ENCODE measurements around the gene COL4A2. TPM values are rescaled to one million over a fixed set of nuclear protein-coding genes. Genes with fewer than 3 reads are reported as not detected.

COL4A2 gene
- total and polyA plus RNA-seq, 2 experiments from 2014 or later, result 146 to 455 TPM

DNA sequence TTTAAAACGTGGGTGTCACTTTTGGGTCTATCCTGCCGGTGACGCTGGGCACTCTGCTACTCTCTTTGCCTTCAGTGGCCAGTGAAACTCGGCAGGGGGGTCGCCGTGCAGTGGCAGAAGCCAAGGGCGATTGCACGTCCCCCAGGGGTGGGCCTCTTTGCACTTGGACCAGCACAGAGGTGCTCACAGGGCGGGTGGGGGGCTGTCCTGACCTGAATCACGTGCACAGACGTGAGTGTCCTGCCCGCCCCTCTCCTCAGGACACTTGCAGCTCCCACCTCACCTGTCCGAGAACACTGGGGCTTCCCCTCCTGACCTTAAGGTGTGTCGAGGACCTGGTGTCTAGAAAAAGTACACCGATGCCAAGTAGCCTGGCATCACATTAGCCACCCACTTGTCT, 16.3 kb upstream of the COL4A2 start:
- DNase-seq, result no peak
- Histone ChIP-seq H3K9me3 (ENCODE audit: low read depth) (no peaks in the 10 kb centered on the region), H3K27ac (no peak overlapping the region), H3K27me3 (replicated peaks; ENCODE audit: insufficient read depth) (no peaks in the 10 kb centered on the region), H3K4me2 (ENCODE audit: unreplicated experiment) (no peak overlapping the region), H2AFZ (no peak overlapping the region), H4K20me1 (ENCODE audit: insufficient read depth) (no peaks in the 10 kb centered on the region), H3K9me2 (ENCODE audit: insufficient read depth) (no peaks in the 10 kb centered on the region), H3K79me2 (ENCODE audit: insufficient read depth) (peaks cover 6% of the 10 kb centered on the region), H3K4me3 (no peak overlapping the region), H3F3A (ENCODE audit: insufficient read depth) (peaks cover 9% of the 10 kb centered on the region; the same call in 1 of the 2 replicates), H3K4me1 (ENCODE audit: insufficient read depth) (peaks cover 6% of the 10 kb centered on the region), H3K36me3 (ENCODE audit: low read depth) (no peaks in the 10 kb centered on the region), H3K9ac (no peak overlapping the region)
- in situ Hi-C loops (cut with MboI), result no loop called here
- 80 to 89% methylated on average over 10 to 15 of the region's 15 CpGs for WGBS, 2 experiments (ENCODE audit: low coverage in 1 of 2, low lambda C conversion rate in 2 of 2, missing lambda C conversion rate in 2 of 2)
- no peak for TF ChIP-seq EZH2 (IDR thresholded peaks at IDR 0.05; ENCODE audit: insufficient read depth, poor library complexity, severe bottlenecking)
- TF ChIP-seq EZH2phosphoT487 (IDR thresholded peaks at IDR 0.05; ENCODE audit: insufficient read depth, low read depth), result no peak

DNA sequence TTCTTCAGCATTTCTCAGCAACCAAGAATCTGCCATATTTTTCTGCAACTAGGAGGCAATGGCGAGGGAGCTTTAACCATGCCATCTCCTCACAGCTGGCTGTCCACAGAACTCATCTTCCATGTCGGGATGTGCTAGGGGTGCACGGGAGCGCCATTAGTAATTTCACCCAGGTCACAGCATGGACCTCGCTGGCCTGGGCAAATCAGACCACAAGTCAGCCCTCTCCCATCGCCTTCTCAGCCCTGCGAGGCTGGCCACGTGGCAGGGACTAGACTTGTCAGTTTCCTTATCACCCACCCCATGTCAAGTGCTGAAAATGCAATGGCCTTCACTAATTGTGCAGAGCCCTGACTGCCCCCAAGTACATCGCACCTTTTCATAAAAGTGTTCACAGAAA, 15.8 kb upstream of the COL4A2 start:
- in situ Hi-C loops (cut with MboI), result no loop called here
- Histone ChIP-seq H3K9ac (no peak overlapping the region), H3K4me2 (ENCODE audit: unreplicated experiment) (no peak overlapping the region), H3K36me3 (ENCODE audit: low read depth) (no peaks in the 10 kb centered on the region), H3K4me1 (ENCODE audit: insufficient read depth) (peaks cover 6% of the 10 kb centered on the region), H3K27me3 (replicated peaks; ENCODE audit: insufficient read depth) (no peaks in the 10 kb centered on the region), H3F3A (ENCODE audit: insufficient read depth) (peaks cover 9% of the 10 kb centered on the region; the same call in 1 of the 2 replicates), H2AFZ (no peak overlapping the region), H3K79me2 (ENCODE audit: insufficient read depth) (peaks cover 11% of the 10 kb centered on the region), H4K20me1 (ENCODE audit: insufficient read depth) (no peaks in the 10 kb centered on the region), H3K27ac (no peak overlapping the region), H3K9me3 (ENCODE audit: low read depth) (no peaks in the 10 kb centered on the region), H3K4me3 (no peak overlapping the region), H3K9me2 (ENCODE audit: insufficient read depth) (no peaks in the 10 kb centered on the region)
- WGBS, 2 experiments (ENCODE audit: low coverage in 1 of 2, low lambda C conversion rate in 2 of 2, missing lambda C conversion rate in 2 of 2), result 87 to 88% methylated on average over 9 of the region's 9 CpGs
- no peak for DNase-seq
- TF ChIP-seq EZH2phosphoT487 (IDR thresholded peaks at IDR 0.05; ENCODE audit: insufficient read depth, low read depth) (no peak), EZH2 (IDR thresholded peaks at IDR 0.05; ENCODE audit: insufficient read depth, poor library complexity, severe bottlenecking) (no peak)

DNA sequence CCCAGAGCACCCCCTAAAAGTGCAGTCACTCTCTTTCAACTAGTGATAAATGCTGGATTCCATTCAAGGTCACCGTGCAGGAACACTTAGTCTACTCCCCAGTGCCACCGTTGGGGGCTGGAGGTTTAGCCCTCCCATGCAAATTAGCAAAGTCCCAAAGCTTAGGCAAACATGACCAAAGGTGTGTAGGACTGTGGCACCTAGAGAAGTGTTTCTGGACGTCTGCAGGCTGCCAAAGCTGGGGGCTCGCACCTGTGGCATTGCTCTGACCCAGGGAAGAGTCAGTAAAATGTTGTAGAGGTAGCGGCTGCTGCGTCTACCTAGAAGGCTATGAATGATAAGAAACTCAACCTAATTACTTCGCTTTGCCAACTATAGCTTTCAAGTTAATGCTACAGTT, 14.0 kb upstream of the COL4A2 start:
- Histone ChIP-seq H3K4me2 (ENCODE audit: unreplicated experiment) (no peak overlapping the region), H3K9ac (no peak overlapping the region), H3K36me3 (ENCODE audit: low read depth) (no peaks in the 10 kb centered on the region), H3K27ac (no peak overlapping the region), H3K79me2 (ENCODE audit: insufficient read depth) (peaks cover 26% of the 10 kb centered on the region), H3F3A (ENCODE audit: insufficient read depth) (peaks cover 9% of the 10 kb centered on the region; the same call in 1 of the 2 replicates), H3K27me3 (replicated peaks; ENCODE audit: insufficient read depth) (no peaks in the 10 kb centered on the region), H4K20me1 (ENCODE audit: insufficient read depth) (no peaks in the 10 kb centered on the region), H3K9me3 (ENCODE audit: low read depth) (no peaks in the 10 kb centered on the region), H2AFZ (no peak overlapping the region), H3K9me2 (ENCODE audit: insufficient read depth) (no peaks in the 10 kb centered on the region), H3K4me3 (no peak overlapping the region), H3K4me1 (ENCODE audit: insufficient read depth) (peaks cover 6% of the 10 kb centered on the region)
- 83 to 84% methylated on average over 7 of the region's 7 CpGs for WGBS, 2 experiments (ENCODE audit: low coverage in 1 of 2, low lambda C conversion rate in 2 of 2, missing lambda C conversion rate in 2 of 2)
- in situ Hi-C loops (cut with MboI), result no loop called here
- DNase-seq, result no peak
- no peak for TF ChIP-seq EZH2 (IDR thresholded peaks at IDR 0.05; ENCODE audit: insufficient read depth, poor library complexity, severe bottlenecking)
- no peak for TF ChIP-seq EZH2phosphoT487 (IDR thresholded peaks at IDR 0.05; ENCODE audit: insufficient read depth, low read depth)

DNA sequence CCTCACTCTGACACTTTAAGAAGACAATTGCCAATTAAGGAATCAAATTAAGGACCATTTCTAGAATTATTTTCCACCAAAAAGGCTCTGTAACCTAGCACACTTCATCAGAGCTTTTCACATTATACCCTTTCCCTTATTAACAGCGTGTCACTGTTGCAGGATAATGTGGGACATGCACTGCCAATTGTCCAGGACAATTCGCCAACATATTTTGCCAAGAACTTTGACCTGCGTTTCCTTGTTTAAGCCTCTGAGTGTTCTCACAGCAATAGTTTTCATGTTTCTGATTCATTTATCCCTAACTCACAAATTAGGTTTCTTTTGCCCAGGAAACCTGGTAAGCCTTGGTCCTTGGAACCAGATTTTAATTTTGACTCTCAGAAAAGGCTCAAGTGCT, 13.4 kb upstream of the COL4A2 start:
- TF ChIP-seq EZH2 (IDR thresholded peaks at IDR 0.05; ENCODE audit: insufficient read depth, poor library complexity, severe bottlenecking), result no peak
- Histone ChIP-seq H3K4me3 (no peak overlapping the region), H3K4me1 (ENCODE audit: insufficient read depth) (peaks cover 6% of the 10 kb centered on the region), H3K27ac (no peak overlapping the region), H3K9ac (no peak overlapping the region), H3F3A (ENCODE audit: insufficient read depth) (peaks cover 9% of the 10 kb centered on the region; the same call in 1 of the 2 replicates), H3K9me3 (ENCODE audit: low read depth) (no peaks in the 10 kb centered on the region), H3K4me2 (ENCODE audit: unreplicated experiment) (no peak overlapping the region), H4K20me1 (ENCODE audit: insufficient read depth) (no peaks in the 10 kb centered on the region), H3K9me2 (ENCODE audit: insufficient read depth) (no peaks in the 10 kb centered on the region), H3K79me2 (ENCODE audit: insufficient read depth) (peaks cover 26% of the 10 kb centered on the region), H2AFZ (no peak overlapping the region), H3K27me3 (replicated peaks; ENCODE audit: insufficient read depth) (no peaks in the 10 kb centered on the region), H3K36me3 (ENCODE audit: low read depth) (no peaks in the 10 kb centered on the region)
- DNase-seq, result no peak
- in situ Hi-C loops (cut with MboI), result no loop called here
- 91 to 92% methylated on average over 3 of the region's 3 CpGs for WGBS, 2 experiments (ENCODE audit: low coverage in 1 of 2, low lambda C conversion rate in 2 of 2, missing lambda C conversion rate in 2 of 2)

GRCh38 chr13:110294146-110294545, 12.9 kb upstream of the COL4A2 start:
- H3K9me2 ChIP-seq (ENCODE audit: insufficient read depth), result no peaks in the 10 kb centered on the region
- H3K27ac ChIP-seq, result 0 out of 2 replicates have a peak overlapping the region, but pooled peaks have one; percentile 13
- WGBS, 2 experiments (ENCODE audit: low coverage in 1 of 2, low lambda C conversion rate in 2 of 2, missing lambda C conversion rate in 2 of 2), result 50 to 60% methylated on average over 3 of the region's 3 CpGs
- H3K79me2 ChIP-seq (ENCODE audit: insufficient read depth), result peaks cover 26% of the 10 kb centered on the region
- TF ChIP-seq EZH2 (IDR thresholded peaks at IDR 0.05; ENCODE audit: insufficient read depth, poor library complexity, severe bottlenecking), result no peak
- TF ChIP-seq EZH2phosphoT487 (IDR thresholded peaks at IDR 0.05; ENCODE audit: insufficient read depth, low read depth), result no peak
- no peaks in the 10 kb centered on the region for H3K9me3 ChIP-seq (ENCODE audit: low read depth)
- in situ Hi-C loops (cut with MboI), result no loop called here
- H3F3A ChIP-seq (ENCODE audit: insufficient read depth), result peaks cover 9% of the 10 kb centered on the region; the same call in 1 of the 2 replicates
- DNase-seq, result peak; percentile 73
- no peak overlapping the region for H3K4me3 ChIP-seq
- H3K36me3 ChIP-seq (ENCODE audit: low read depth), result no peaks in the 10 kb centered on the region
- no peaks in the 10 kb centered on the region for H3K27me3 ChIP-seq (replicated peaks; ENCODE audit: insufficient read depth)
- no peak overlapping the region for H3K4me2 ChIP-seq (ENCODE audit: unreplicated experiment)
- no peak overlapping the region for H2AFZ ChIP-seq
- peaks cover 6% of the 10 kb centered on the region for H3K4me1 ChIP-seq (ENCODE audit: insufficient read depth)
- no peaks in the 10 kb centered on the region for H4K20me1 ChIP-seq (ENCODE audit: insufficient read depth)
- H3K9ac ChIP-seq, result no peak overlapping the region
